GM12878 (cell line): ENCODE data around the gene IRF2BP1. TPM values are rescaled to one million over a fixed set of nuclear protein-coding genes. Genes with fewer than 3 reads are reported as not detected.

ENCODE experiments used
- BCL11A ChIP-seq: IDR thresholded peaks from 2 replicates; pipeline ENCODE4 v1.6.1; 2011; ENCODE audit warnings: low read depth, low read length
- BHLHE40 ChIP-seq, 2 experiments: fragments of 450-650 bp in 1 of 2; IDR thresholded peaks; 2 replicates each; pipeline ENCODE4 v1.6.1; 2011 to 2017; ENCODE audit warnings: low read depth in 2 of 2, borderline replicate concordance in 1 of 2, improper control_type of control experiment in 1 of 2, low read length in 1 of 2, mild to moderate bottlenecking in 1 of 2
- BMI1 ChIP-seq: fragments of 450-650 bp; IDR thresholded peaks from 2 replicates; pipeline ENCODE4 v1.6.1; 2016; ENCODE audit warnings: mild to moderate bottlenecking, moderate library complexity, borderline replicate concordance
- BRCA1 ChIP-seq: IDR thresholded peaks from 2 replicates; pipeline ENCODE4 v1.6.1; 2011; ENCODE audit warnings: low read depth, low read length, improper control_type of control experiment
- CEBPB ChIP-seq, 2 experiments: fragments of 150-350 bp in 1 of 2; IDR thresholded peaks; 2 replicates each; pipeline ENCODE4 v1.6.1; 2012 to 2014; ENCODE audit warnings: low read depth in 2 of 2, low read length in 2 of 2, borderline replicate concordance in 1 of 2, inconsistent platforms in 1 of 2
- CTCF ChIP-seq, 3 experiments: IDR thresholded peaks in 2 of 3; conservative IDR thresholded peaks in 1 of 3; 2 replicates each; pipeline ENCODE4 v1.5.1; 2011; ENCODE audit warnings: low read depth in 3 of 3, low read length in 3 of 3, mild to moderate bottlenecking in 3 of 3, control low read depth in 2 of 3, moderate library complexity in 2 of 3, inconsistent platforms in 1 of 3, mixed read lengths in 1 of 3; ENCODE audit not compliant: control insufficient read depth in 2 of 3, insufficient read depth in 1 of 3; ENCODE audit errors: extremely low read depth in 1 of 3
- HCFC1 ChIP-seq: fragments of 150-350 bp; IDR thresholded peaks from 2 replicates; pipeline ENCODE4 v1.6.1; 2014; ENCODE audit warnings: low read length
- NFIC ChIP-seq: IDR thresholded peaks from 2 replicates; pipeline ENCODE4 v1.6.1; 2012; ENCODE audit warnings: low read depth, mild to moderate bottlenecking, inconsistent platforms, low read length, moderate library complexity
- NFXL1 ChIP-seq: fragments of 450-650 bp; IDR thresholded peaks from 2 replicates; pipeline ENCODE4 v1.6.1; 2017; ENCODE audit warnings: antibody characterized with exemption, mild to moderate bottlenecking, borderline replicate concordance
- NFYA ChIP-seq: IDR thresholded peaks from 2 replicates; pipeline ENCODE4 v1.6.1; 2011; ENCODE audit warnings: low read depth, mild to moderate bottlenecking, low read length, improper control_type of control experiment, borderline replicate concordance
- POLR2A ChIP-seq: IDR thresholded peaks from 2 replicates; pipeline ENCODE4 v1.6.1; 2011; ENCODE audit warnings: low read depth, mild to moderate bottlenecking, low read length
- RB1 ChIP-seq: fragments of 450-650 bp; formaldehyde crosslinking; IDR thresholded peaks from 2 replicates; pipeline ENCODE4 v1.6.1; 2017; ENCODE audit warnings: mild to moderate bottlenecking, borderline replicate concordance
- ZNF274 ChIP-seq: IDR thresholded peaks from one replicate; pipeline ENCODE4 v1.8.0; 2011; ENCODE audit not compliant: insufficient read length, insufficient read depth
- ZNF384 ChIP-seq: IDR thresholded peaks from 2 replicates; pipeline ENCODE4 v1.6.1; 2012; ENCODE audit warnings: low read depth, mild to moderate bottlenecking, low read length, improper control_type of control experiment, borderline replicate concordance
- polyA plus RNA-seq, 11 experiments: library from polyadenylated mRNA; depleted of rRNA in 4 of 11; unstranded in 6 of 11; stranded (reverse) in 5 of 11; fragments of >200 nt; fragmentation: Nextera tagmentation in 4 of 11; fragmentation: Illumina TruSeq in 1 of 11; extraction: Ambion mirVana in 4 of 11; extraction: Trizol in 1 of 11; gene quantifications; 1 replicate in 1 of 11; 2 replicates in 10 of 11; pipeline versions ENCODE4 v1.2.1 to v1.2.3, GENCODE V29; 2011 to 2016; ENCODE audit warnings: inconsistent platforms in 2 of 11, missing spikeins in 2 of 11, low read depth in 1 of 11
- total RNA-seq, 4 experiments: library from RNA; depleted of rRNA in 3 of 4; stranded (reverse); fragments of >200 nt in 3 of 4; fragmentation: Illumina TruSeq in 1 of 4; extraction: Trizol in 1 of 4; gene quantifications; 2 replicates each; pipeline versions ENCODE4 v1.2.1 to v1.2.3, GENCODE V29; 2013 to 2021
- TF ChIP-seq, protein P1 (sequence below): IDR thresholded peaks from 2 replicates; pipeline ENCODE4 v1.6.1; 2012; ENCODE audit warnings: low read depth, low read length, improper control_type of control experiment
- TF ChIP-seq, protein P2 (sequence below): fragments of 450-650 bp; formaldehyde crosslinking; IDR thresholded peaks from 2 replicates; pipeline ENCODE4 v1.4.0; 2022; ENCODE audit warnings: mild to moderate bottlenecking, moderate library complexity
- TF ChIP-seq, protein P3 (sequence below): IDR thresholded peaks from 2 replicates; pipeline ENCODE4 v1.6.1; 2012; ENCODE audit warnings: mild to moderate bottlenecking, low read depth, low read length
- TF ChIP-seq, protein P4 (sequence below): IDR thresholded peaks from 2 replicates; pipeline ENCODE4 v1.6.1; 2011; ENCODE audit warnings: low read depth, low read length, improper control_type of control experiment, borderline replicate concordance

The IRF2BP1 gene
- total and polyA plus RNA-seq, 10 of the 15 experiments (the other 5 are each of a cell fraction or from before 2014, with no cell fraction given): 0.31 to 24.4 (median 4.4) TPM

DNA sequence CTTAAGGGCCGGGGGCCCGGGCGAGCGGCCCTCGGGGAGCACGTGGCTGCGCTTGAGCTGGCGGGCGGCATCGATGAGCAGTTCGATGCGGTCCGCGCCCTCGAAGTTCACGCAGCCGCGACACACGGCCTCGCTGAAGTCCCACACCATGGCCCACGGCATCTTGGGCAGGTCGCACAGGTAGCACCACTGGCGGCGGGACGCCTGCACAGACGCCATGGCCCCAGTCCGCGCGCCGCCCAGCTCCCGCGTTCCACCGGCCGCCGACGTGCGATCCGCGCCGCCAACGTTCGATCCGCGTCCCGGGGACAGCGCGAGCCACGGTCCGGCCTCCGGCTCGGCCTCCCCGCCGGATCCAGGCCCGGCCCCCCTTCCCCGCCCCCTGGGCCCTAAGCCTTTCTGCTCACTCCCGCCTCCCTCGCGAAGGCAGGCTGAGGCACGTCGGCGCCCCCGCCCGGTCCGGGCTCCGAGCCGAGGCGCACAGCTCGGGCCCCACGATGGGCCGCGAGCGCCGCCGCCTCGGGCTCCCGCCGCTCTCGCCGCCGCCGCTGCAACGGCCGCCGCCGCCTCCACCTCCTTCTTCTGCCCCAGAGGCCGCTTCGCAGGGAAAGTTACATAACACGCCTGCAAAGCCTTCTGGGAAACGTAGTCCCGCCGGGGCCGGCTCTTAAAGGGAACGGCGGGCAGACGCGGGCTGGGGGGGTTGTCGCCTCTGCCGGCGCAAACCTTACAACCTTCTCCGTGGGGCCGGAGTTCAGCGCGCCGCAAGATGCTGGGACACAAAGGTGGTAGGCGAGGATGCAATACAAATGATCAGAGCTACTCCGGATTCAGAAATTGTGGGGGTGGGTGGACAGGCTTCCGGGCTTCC, at the start of gene IRF2BP1 (continued):
- TF ChIP-seq, protein P1, sequence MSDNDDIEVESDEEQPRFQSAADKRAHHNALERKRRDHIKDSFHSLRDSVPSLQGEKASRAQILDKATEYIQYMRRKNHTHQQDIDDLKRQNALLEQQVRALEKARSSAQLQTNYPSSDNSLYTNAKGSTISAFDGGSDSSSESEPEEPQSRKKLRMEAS: peak; percentile 56; the same call in 1 of the 2 replicates
- TF ChIP-seq ZNF274: no peak
- TF ChIP-seq BHLHE40 (IDR thresholded peaks at IDR 0.05; ENCODE audit: borderline replicate concordance in 1 of 2, low read depth in 2 of 2, low read length in 1 of 2): peak; percentile 38 to 40; a peak in 2 of 4 replicates
- TF ChIP-seq RB1: 0 out of 2 replicates have a peak, but pooled peaks have one; percentile 53
- TF ChIP-seq BCL11A: no peak
- TF ChIP-seq ZNF384: no peak
- TF ChIP-seq CTCF (IDR thresholded peaks at IDR 0.05 in 2 of 3, conservative IDR thresholded peaks at IDR 0.05 in 1 of 3; ENCODE audit: control insufficient read depth in 2 of 3, extremely low read depth in 1 of 3, insufficient read depth in 1 of 3, low read depth in 3 of 3, low read length in 3 of 3): no peak
- no peak for TF ChIP-seq NFXL1
- TF ChIP-seq NFIC: no peak
- TF ChIP-seq, protein P2, sequence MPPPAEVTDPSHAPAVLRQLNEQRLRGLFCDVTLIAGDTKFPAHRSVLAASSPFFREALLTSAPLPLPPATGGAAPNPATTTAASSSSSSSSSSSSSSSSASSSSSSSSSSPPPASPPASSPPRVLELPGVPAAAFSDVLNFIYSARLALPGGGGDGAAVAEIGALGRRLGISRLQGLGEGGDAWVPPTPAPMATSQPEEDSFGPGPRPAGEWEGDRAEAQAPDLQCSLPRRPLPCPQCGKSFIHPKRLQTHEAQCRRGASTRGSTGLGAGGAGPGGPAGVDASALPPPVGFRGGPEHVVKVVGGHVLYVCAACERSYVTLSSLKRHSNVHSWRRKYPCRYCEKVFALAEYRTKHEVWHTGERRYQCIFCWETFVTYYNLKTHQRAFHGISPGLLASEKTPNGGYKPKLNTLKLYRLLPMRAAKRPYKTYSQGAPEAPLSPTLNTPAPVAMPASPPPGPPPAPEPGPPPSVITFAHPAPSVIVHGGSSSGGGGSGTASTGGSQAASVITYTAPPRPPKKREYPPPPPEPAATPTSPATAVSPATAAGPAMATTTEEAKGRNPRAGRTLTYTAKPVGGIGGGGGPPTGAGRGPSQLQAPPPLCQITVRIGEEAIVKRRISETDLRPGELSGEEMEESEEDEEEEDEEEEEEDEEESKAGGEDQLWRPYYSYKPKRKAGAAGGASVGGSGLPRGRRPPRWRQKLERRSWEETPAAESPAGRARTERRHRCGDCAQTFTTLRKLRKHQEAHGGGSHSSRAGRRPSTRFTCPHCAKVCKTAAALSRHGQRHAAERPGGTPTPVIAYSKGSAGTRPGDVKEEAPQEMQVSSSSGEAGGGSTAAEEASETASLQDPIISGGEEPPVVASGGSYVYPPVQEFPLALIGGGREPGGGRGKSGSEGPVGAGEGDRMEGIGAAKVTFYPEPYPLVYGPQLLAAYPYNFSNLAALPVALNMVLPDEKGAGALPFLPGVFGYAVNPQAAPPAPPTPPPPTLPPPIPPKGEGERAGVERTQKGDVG: no peak
- TF ChIP-seq, protein P3, sequence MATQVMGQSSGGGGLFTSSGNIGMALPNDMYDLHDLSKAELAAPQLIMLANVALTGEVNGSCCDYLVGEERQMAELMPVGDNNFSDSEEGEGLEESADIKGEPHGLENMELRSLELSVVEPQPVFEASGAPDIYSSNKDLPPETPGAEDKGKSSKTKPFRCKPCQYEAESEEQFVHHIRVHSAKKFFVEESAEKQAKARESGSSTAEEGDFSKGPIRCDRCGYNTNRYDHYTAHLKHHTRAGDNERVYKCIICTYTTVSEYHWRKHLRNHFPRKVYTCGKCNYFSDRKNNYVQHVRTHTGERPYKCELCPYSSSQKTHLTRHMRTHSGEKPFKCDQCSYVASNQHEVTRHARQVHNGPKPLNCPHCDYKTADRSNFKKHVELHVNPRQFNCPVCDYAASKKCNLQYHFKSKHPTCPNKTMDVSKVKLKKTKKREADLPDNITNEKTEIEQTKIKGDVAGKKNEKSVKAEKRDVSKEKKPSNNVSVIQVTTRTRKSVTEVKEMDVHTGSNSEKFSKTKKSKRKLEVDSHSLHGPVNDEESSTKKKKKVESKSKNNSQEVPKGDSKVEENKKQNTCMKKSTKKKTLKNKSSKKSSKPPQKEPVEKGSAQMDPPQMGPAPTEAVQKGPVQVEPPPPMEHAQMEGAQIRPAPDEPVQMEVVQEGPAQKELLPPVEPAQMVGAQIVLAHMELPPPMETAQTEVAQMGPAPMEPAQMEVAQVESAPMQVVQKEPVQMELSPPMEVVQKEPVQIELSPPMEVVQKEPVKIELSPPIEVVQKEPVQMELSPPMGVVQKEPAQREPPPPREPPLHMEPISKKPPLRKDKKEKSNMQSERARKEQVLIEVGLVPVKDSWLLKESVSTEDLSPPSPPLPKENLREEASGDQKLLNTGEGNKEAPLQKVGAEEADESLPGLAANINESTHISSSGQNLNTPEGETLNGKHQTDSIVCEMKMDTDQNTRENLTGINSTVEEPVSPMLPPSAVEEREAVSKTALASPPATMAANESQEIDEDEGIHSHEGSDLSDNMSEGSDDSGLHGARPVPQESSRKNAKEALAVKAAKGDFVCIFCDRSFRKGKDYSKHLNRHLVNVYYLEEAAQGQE: no peak
- no peak for TF ChIP-seq NFYA
- TF ChIP-seq, protein P4, sequence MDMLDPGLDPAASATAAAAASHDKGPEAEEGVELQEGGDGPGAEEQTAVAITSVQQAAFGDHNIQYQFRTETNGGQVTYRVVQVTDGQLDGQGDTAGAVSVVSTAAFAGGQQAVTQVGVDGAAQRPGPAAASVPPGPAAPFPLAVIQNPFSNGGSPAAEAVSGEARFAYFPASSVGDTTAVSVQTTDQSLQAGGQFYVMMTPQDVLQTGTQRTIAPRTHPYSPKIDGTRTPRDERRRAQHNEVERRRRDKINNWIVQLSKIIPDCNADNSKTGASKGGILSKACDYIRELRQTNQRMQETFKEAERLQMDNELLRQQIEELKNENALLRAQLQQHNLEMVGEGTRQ: no peak
- TF ChIP-seq HCFC1: peak; percentile 85
- TF ChIP-seq POLR2A: peak; percentile 68
- TF ChIP-seq BRCA1: no peak
- no peak for TF ChIP-seq BMI1
- 0 out of 4 replicates have a peak, but pooled peaks of 1 of the 2 experiments have one; percentile 42 for TF ChIP-seq CEBPB (IDR thresholded peaks at IDR 0.05; ENCODE audit: borderline replicate concordance in 1 of 2, low read depth in 2 of 2, low read length in 2 of 2)
